ENCODE measurements around the gene THSD1.
"Not testable (repeated sequence)": the region's sequence is repeated elsewhere in the genome, so short reads cannot be mapped to it uniquely, and the experiment has no call there.

Gene THSD1

GRCh38 chr13:52366291-52366690, 39.7 kb downstream of the THSD1 start:
- no peak for TF ChIP-seq CTCF (IDR thresholded peaks at IDR 0.05; ENCODE audit: extremely low read depth, insufficient read depth, missing control alignments)
- in situ Hi-C loops (cut with MboI; ENCODE audit: low pct_unique_long_range_greater_than_20kb, low sequenced_read_pairs, unreplicated experiment): no loop called here
- no peak for DNase-seq (ENCODE audit: low spot score)

GRCh38 chr13:52362169-52362887, 43.6 kb downstream of the THSD1 start:
- DNase-seq (ENCODE audit: low spot score); in situ Hi-C loops (cut with MboI; ENCODE audit: low pct_unique_long_range_greater_than_20kb, low sequenced_read_pairs, unreplicated experiment): not testable (repeated sequence)

GRCh38 chr13:52361225-52361624, 44.7 kb downstream of the THSD1 start:
- no peak for TF ChIP-seq CTCF (IDR thresholded peaks at IDR 0.05; ENCODE audit: extremely low read depth, insufficient read depth, missing control alignments)
- in situ Hi-C loops (cut with MboI; ENCODE audit: low pct_unique_long_range_greater_than_20kb, low sequenced_read_pairs, unreplicated experiment): no loop called here
- no peak for DNase-seq (ENCODE audit: low spot score)

- DNase-seq (ENCODE audit: low spot score): no peak
- no peak for TF ChIP-seq CTCF (IDR thresholded peaks at IDR 0.05; ENCODE audit: extremely low read depth, insufficient read depth, missing control alignments)
- in situ Hi-C loops (cut with MboI; ENCODE audit: low pct_unique_long_range_greater_than_20kb, low sequenced_read_pairs, unreplicated experiment): no loop called here
Measured at GRCh38 chr13:52359534-52359933, 46.4 kb downstream of the THSD1 start.

GRCh38 chr13:52356327-52356726, 49.6 kb downstream of the THSD1 start:
- in situ Hi-C loops (cut with MboI; ENCODE audit: low pct_unique_long_range_greater_than_20kb, low sequenced_read_pairs, unreplicated experiment): no loop called here
- DNase-seq (ENCODE audit: low spot score): no peak
- no peak for TF ChIP-seq CTCF (IDR thresholded peaks at IDR 0.05; ENCODE audit: extremely low read depth, insufficient read depth, missing control alignments)

- TF ChIP-seq CTCF (IDR thresholded peaks at IDR 0.05; ENCODE audit: extremely low read depth, insufficient read depth, missing control alignments): no peak
- in situ Hi-C loops (cut with MboI; ENCODE audit: low pct_unique_long_range_greater_than_20kb, low sequenced_read_pairs, unreplicated experiment): no loop called here
Measured at GRCh38 chr13:52353193-52353592, 52.8 kb downstream of the THSD1 start.

GRCh38 chr13:52348983-52349780, 56.8 kb downstream of the THSD1 start:
- DNase-seq (ENCODE audit: low spot score): no peak
- in situ Hi-C loops (cut with MboI; ENCODE audit: low pct_unique_long_range_greater_than_20kb, low sequenced_read_pairs, unreplicated experiment): no loop called here
- TF ChIP-seq CTCF (IDR thresholded peaks at IDR 0.05; ENCODE audit: extremely low read depth, insufficient read depth, missing control alignments): no peak

More at GRCh38 chr13:52353193-52353592, 52.8 kb downstream of the THSD1 start:
- DNase-seq (ENCODE audit: low spot score): no peak
